Activated naive CD4-positive, alpha-beta T cell treated with anti-CD3 and anti-CD28 coated beads, Interleukin-2, amount 10 ng/mL, durations not matched to agents 7 days and 5 days (primary cell): ENCODE results near the gene PCBP3.
A peak's percentile ranks its signal among the peaks of the same experiment; 100 is the strongest.
"Not testable (repeated sequence)": the region's sequence is repeated elsewhere in the genome, so short reads cannot be mapped to it uniquely, and the experiment has no call there.

Experiments
- CTCF ChIA-PET: fragments of 350-600 bp; sonication (Branson Sonifier 250); formaldehyde crosslinking; loops from one replicate; lab custom pipeline; 2021; ENCODE audit warnings: antibody characterized with exemption; lab: Charles Lee
- DNase-seq: peaks from one replicate; pipeline ENCODE4 v3.0.0-alpha.2; 2020
- H3K27ac Mint-ChIP-seq: one replicate; pipeline ENCODE4 v1.8.0; 2021; ENCODE audit warnings: mild to moderate bottlenecking, moderate library complexity, mixed read lengths
- H3K27me3 Mint-ChIP-seq: one replicate; pipeline ENCODE4 v1.8.0; 2021; ENCODE audit warnings: mild to moderate bottlenecking, mixed read lengths
- H3K36me3 Mint-ChIP-seq: one replicate; pipeline ENCODE4 v1.8.0; 2021; ENCODE audit warnings: mixed read lengths
- H3K4me1 Mint-ChIP-seq: one replicate; pipeline ENCODE4 v1.8.0; 2021; ENCODE audit warnings: mixed read lengths
- H3K4me3 Mint-ChIP-seq: one replicate; pipeline ENCODE4 v1.8.0; 2021; ENCODE audit warnings: mild to moderate bottlenecking, moderate library complexity, mixed read lengths
- H3K9me3 Mint-ChIP-seq: one replicate; pipeline ENCODE4 v1.8.0; 2021; ENCODE audit warnings: mixed read lengths

The PCBP3 gene

GRCh38 chr21:45815781-45816180, 172.3 kb downstream of the PCBP3 start:
- CTCF ChIA-PET, H3K36me3 Mint-ChIP-seq: not testable (repeated sequence)

GRCh38 chr21:45816794-45817193, 173.3 kb downstream of the PCBP3 start:
- H3K27ac Mint-ChIP-seq = no peak overlapping the region
- H3K27me3 Mint-ChIP-seq = no peaks in the 10 kb centered on the region
- no peak for DNase-seq
- H3K4me1 Mint-ChIP-seq = peaks cover 23% of the 10 kb centered on the region
- H3K4me3 Mint-ChIP-seq = no peak overlapping the region
- CTCF ChIA-PET = interaction anchor here (0.6 kb wide), 1 partner anchor 47 kb away, joined by 3 read pairs; no protein-coding TSS in a partner anchor
- no peaks in the 10 kb centered on the region for H3K9me3 Mint-ChIP-seq
- H3K36me3 Mint-ChIP-seq = no peaks in the 10 kb centered on the region

More at GRCh38 chr21:45815781-45816180, 172.3 kb downstream of the PCBP3 start:
- H3K27ac Mint-ChIP-seq, H3K9me3 Mint-ChIP-seq, DNase-seq, H3K27me3 Mint-ChIP-seq, H3K4me3 Mint-ChIP-seq: not testable (repeated sequence)
- H3K4me1 Mint-ChIP-seq = peaks cover 23% of the 10 kb centered on the region

GRCh38 chr21:45817345-45817744, 173.8 kb downstream of the PCBP3 start:
- Mint-ChIP-seq H3K27me3 (no peaks in the 10 kb centered on the region), H3K36me3 (no peaks in the 10 kb centered on the region), H3K4me1 (peaks cover 23% of the 10 kb centered on the region), H3K27ac (no peak overlapping the region), H3K9me3 (no peaks in the 10 kb centered on the region), H3K4me3 (no peak overlapping the region)
- CTCF ChIA-PET = interaction anchor here (0.6 kb wide), 1 partner anchor 48 kb away, joined by 3 read pairs; no protein-coding TSS in a partner anchor
- no peak for DNase-seq

- H3K9me3 Mint-ChIP-seq = no peaks in the 10 kb centered on the region
- no peaks in the 10 kb centered on the region for H3K36me3 Mint-ChIP-seq
- CTCF ChIA-PET = interaction anchor here (0.7 to 1.4 kb wide), 6 partner anchors 173 to 680 kb away, joined by 3 to 4 read pairs (median 3); no protein-coding TSS in a partner anchor
- peaks cover 23% of the 10 kb centered on the region for H3K4me1 Mint-ChIP-seq
- DNase-seq = no peak
- H3K4me3 Mint-ChIP-seq = no peak overlapping the region
- no peaks in the 10 kb centered on the region for H3K27me3 Mint-ChIP-seq
- H3K27ac Mint-ChIP-seq = peak overlapping the region; percentile 71
Observed at GRCh38 chr21:45818276-45818903, 174.9 kb downstream of the PCBP3 start.

GRCh38 chr21:45818904-45819285, 175.4 kb downstream of the PCBP3 start:
- H3K27ac Mint-ChIP-seq = peak overlapping the region; percentile 71
- no peak overlapping the region for H3K4me3 Mint-ChIP-seq
- no peaks in the 10 kb centered on the region for H3K9me3 Mint-ChIP-seq
- DNase-seq = peak; percentile 66
- CTCF ChIA-PET = interaction anchor here (0.7 to 1.4 kb wide), 6 partner anchors 174 to 681 kb away, joined by 3 to 4 read pairs (median 3); no protein-coding TSS in a partner anchor
- H3K27me3 Mint-ChIP-seq = no peaks in the 10 kb centered on the region
- peaks cover 23% of the 10 kb centered on the region for H3K4me1 Mint-ChIP-seq
- H3K36me3 Mint-ChIP-seq = no peaks in the 10 kb centered on the region

- no peak overlapping the region for H3K27ac Mint-ChIP-seq
- no peaks in the 10 kb centered on the region for H3K27me3 Mint-ChIP-seq
- no peak overlapping the region for H3K4me3 Mint-ChIP-seq
- H3K4me1 Mint-ChIP-seq = peaks cover 23% of the 10 kb centered on the region
- CTCF ChIA-PET = interaction anchor here (1.2 to 1.9 kb wide), 4 partner anchors 223 to 527 kb away, joined by 3 to 5 read pairs (median 4); no protein-coding TSS in a partner anchor
- DNase-seq = no peak
- no peaks in the 10 kb centered on the region for H3K36me3 Mint-ChIP-seq
- no peaks in the 10 kb centered on the region for H3K9me3 Mint-ChIP-seq
Observed at GRCh38 chr21:45819478-45820170, 176.1 kb downstream of the PCBP3 start.

GRCh38 chr21:45820171-45821091, 176.9 kb downstream of the PCBP3 start:
- H3K36me3 Mint-ChIP-seq = no peaks in the 10 kb centered on the region
- H3K27ac Mint-ChIP-seq = no peak overlapping the region

GRCh38 chr21:45821315-45821962, 177.9 kb downstream of the PCBP3 start:
- CTCF ChIA-PET = interaction anchor here (0.8 to 1.9 kb wide), 3 partner anchors 265 to 385 kb away, joined by 3 to 5 read pairs (median 3); no protein-coding TSS in a partner anchor
- H3K27me3 Mint-ChIP-seq = no peaks in the 10 kb centered on the region
- H3K27ac Mint-ChIP-seq = no peak overlapping the region
- no peak overlapping the region for H3K4me3 Mint-ChIP-seq
- DNase-seq = no peak
- H3K36me3 Mint-ChIP-seq = no peaks in the 10 kb centered on the region
- H3K4me1 Mint-ChIP-seq = peaks cover 23% of the 10 kb centered on the region
- H3K9me3 Mint-ChIP-seq = no peaks in the 10 kb centered on the region

More at GRCh38 chr21:45820171-45821091, 176.9 kb downstream of the PCBP3 start:
- Mint-ChIP-seq H3K4me1 (peaks cover 23% of the 10 kb centered on the region), H3K27me3 (no peaks in the 10 kb centered on the region), H3K4me3 (no peak overlapping the region), H3K9me3 (no peaks in the 10 kb centered on the region)
- CTCF ChIA-PET = interaction anchor here (0.8 to 1.9 kb wide), 4 partner anchors 264 to 528 kb away, joined by 3 to 5 read pairs (median 4); no protein-coding TSS in a partner anchor
- DNase-seq = peak; percentile 87

GRCh38 chr21:45821998-45822397, 178.5 kb downstream of the PCBP3 start:
- CTCF ChIA-PET = no interaction called here
- no peak for DNase-seq
- Mint-ChIP-seq H3K9me3 (no peaks in the 10 kb centered on the region), H3K4me1 (peaks cover 24% of the 10 kb centered on the region), H3K4me3 (no peak overlapping the region), H3K27me3 (no peaks in the 10 kb centered on the region), H3K36me3 (no peaks in the 10 kb centered on the region), H3K27ac (no peak overlapping the region)

- Mint-ChIP-seq H3K27ac (no peak overlapping the region), H3K9me3 (no peaks in the 10 kb centered on the region), H3K36me3 (no peaks in the 10 kb centered on the region), H3K4me1 (peaks cover 30% of the 10 kb centered on the region), H3K27me3 (no peaks in the 10 kb centered on the region), H3K4me3 (no peak overlapping the region)
- no peak for DNase-seq
- CTCF ChIA-PET = no interaction called here
Observed at GRCh38 chr21:45822429-45823099, 179.0 kb downstream of the PCBP3 start.

- CTCF ChIA-PET = no interaction called here
- Mint-ChIP-seq H3K9me3 (no peaks in the 10 kb centered on the region), H3K36me3 (no peaks in the 10 kb centered on the region), H3K4me1 (peaks cover 35% of the 10 kb centered on the region), H3K27ac (no peak overlapping the region), H3K27me3 (no peaks in the 10 kb centered on the region), H3K4me3 (no peak overlapping the region)
- DNase-seq = no peak
Observed at GRCh38 chr21:45823100-45823681, 179.7 kb downstream of the PCBP3 start.

- Mint-ChIP-seq H3K36me3 (no peaks in the 10 kb centered on the region), H3K27ac (no peak overlapping the region), H3K4me3 (no peak overlapping the region), H3K27me3 (no peaks in the 10 kb centered on the region), H3K9me3 (no peaks in the 10 kb centered on the region), H3K4me1 (peaks cover 23% of the 10 kb centered on the region)
- CTCF ChIA-PET = no interaction called here
- no peak for DNase-seq
Observed at GRCh38 chr21:45824546-45825215, 181.2 kb downstream of the PCBP3 start.
